Measurements from ENCODE around the gene MCTP1.
A peak's percentile ranks its signal among the peaks of the same experiment; 100 is the strongest.

GRCh38 chr5:95178046-95178651 lies 106.7 kb downstream of the MCTP1 start:
- peak; percentile 24 for TF ChIP-seq CTCF (IDR thresholded peaks at IDR 0.05; ENCODE audit: poor library complexity)
- no peak for TF ChIP-seq EZH2 (IDR thresholded peaks at IDR 0.05; ENCODE audit: borderline replicate concordance)
- TF ChIP-seq EZH2phosphoT487 (IDR thresholded peaks at IDR 0.05; ENCODE audit: low read depth, severe bottlenecking, unreplicated experiment), result no peak

All from hepatocyte (in vitro differentiated cells).